AG20443 (cell line): ENCODE data around the gene NUDT14.

Experiments used
- DNase-seq: peaks from one replicate; pipeline ENCODE4 v3.0.0; 2012; ENCODE audit warnings: low spot score, mixed read lengths

NUDT14 gene

GRCh38 chr14:105158794-105159193, 22.3 kb downstream of the NUDT14 start:
- no peak for DNase-seq

- no peak for DNase-seq
Measured at GRCh38 chr14:105157872-105158271, 23.2 kb downstream of the NUDT14 start.

- DNase-seq: no peak
Measured at GRCh38 chr14:105156414-105157375, 24.4 kb downstream of the NUDT14 start.

GRCh38 chr14:105155681-105156413, 25.3 kb downstream of the NUDT14 start:
- no peak for DNase-seq

- DNase-seq: no peak
Measured at GRCh38 chr14:105155071-105155651, 26.0 kb downstream of the NUDT14 start.

- peak; percentile 57 for DNase-seq
Measured at GRCh38 chr14:105154476-105154871, 26.6 kb downstream of the NUDT14 start.

GRCh38 chr14:105153739-105154475, 27.2 kb downstream of the NUDT14 start:
- DNase-seq: no peak

- no peak for DNase-seq
Measured at GRCh38 chr14:105153331-105153731, 27.8 kb downstream of the NUDT14 start.

- no peak for DNase-seq
Measured at GRCh38 chr14:105152794-105153241, 28.3 kb downstream of the NUDT14 start.

- no peak for DNase-seq
Measured at GRCh38 chr14:105151838-105152793, 29.0 kb downstream of the NUDT14 start.

GRCh38 chr14:105151084-105151837, 29.9 kb downstream of the NUDT14 start:
- no peak for DNase-seq

GRCh38 chr14:105150368-105151083, 30.6 kb downstream of the NUDT14 start:
- DNase-seq: no peak

GRCh38 chr14:105150026-105150367, 31.1 kb downstream of the NUDT14 start:
- no peak for DNase-seq

GRCh38 chr14:105149146-105149781, 31.8 kb downstream of the NUDT14 start:
- DNase-seq: no peak

- DNase-seq: no peak
Measured at GRCh38 chr14:105148604-105149145, 32.4 kb downstream of the NUDT14 start.

- no peak for DNase-seq
Measured at GRCh38 chr14:105147671-105148603, 33.2 kb downstream of the NUDT14 start.

- DNase-seq: no peak
Measured at GRCh38 chr14:105146976-105147635, 34.0 kb downstream of the NUDT14 start.
